ENCODE results near the gene PLEKHO1.

GRCh38 chr1:150109586-150109985 lies 40.1 kb upstream of the PLEKHO1 start:
- TF ChIP-seq CTCF (IDR thresholded peaks at IDR 0.05), result no peak
- no peak for TF ChIP-seq POLR2A (IDR thresholded peaks at IDR 0.05)

All from adrenal gland (tissue), 5 donors.